Measurements from ENCODE around the gene ATP8A1. TPM values are rescaled to one million over a fixed set of nuclear protein-coding genes. Genes with fewer than 3 reads are reported as not detected.
A peak's percentile ranks its signal among the peaks of the same experiment; 100 is the strongest.
"Not testable (repeated sequence)": the region's sequence is repeated elsewhere in the genome, so short reads cannot be mapped to it uniquely, and the experiment has no call there.

Gene ATP8A1
- total and polyA plus RNA-seq, 12 donors, result 3.4 to 27.9 (median 17.5) TPM

GRCh38 chr4:42653626-42654560, 3.0 kb downstream of the ATP8A1 start:
- no peak for TF ChIP-seq CTCF (IDR thresholded peaks at IDR 0.05)
- H3K4me3 ChIP-seq, result no peak overlapping the region
- H3K4me1 ChIP-seq, result peaks cover 10 to 47% (median 34%) of the 10 kb centered on the region in 9 donors
- 79 to 81% methylated on average over 8 of the region's 8 CpGs for WGBS, 2 donors
- peaks cover 0 to 14% (median 0%) of the 10 kb centered on the region in 11 donors for H3K9me3 ChIP-seq
- H3K27ac ChIP-seq, result peak overlapping the region in 9 of 10 donors; percentile 23 to 96 (median 88)
- H3K27me3 ChIP-seq, result no peaks in the 10 kb centered on the region
- DNase-seq (no peak), ATAC-seq (no peak)
- intact Hi-C loops (cut with DNase I), result loop anchor here in 1 of 10 donors (2.0 to 5.0 kb wide), 2 partner anchors 25 to 47 kb away; no protein-coding TSS in a partner anchor
- no peaks in the 10 kb centered on the region for H3K36me3 ChIP-seq

GRCh38 chr4:42652529-42653231, 4.2 kb downstream of the ATP8A1 start:
- not testable (repeated sequence) for DNase-seq, H3K36me3 ChIP-seq, H3K4me3 ChIP-seq, ATAC-seq, H3K27me3 ChIP-seq
- WGBS, 2 donors, result 73 to 76% methylated on average over 10 of the region's 10 CpGs
- peak overlapping the region in 6 of 10 donors; percentile 12 to 96 (median 32) for H3K27ac ChIP-seq
- H3K4me1 ChIP-seq, result peaks cover 10 to 35% (median 23%) of the 10 kb centered on the region in 9 donors
- intact Hi-C loops (cut with DNase I), result loop anchor here in 1 of 10 donors (2.0 to 5.0 kb wide), 2 partner anchors 24 to 45 kb away; no protein-coding TSS in a partner anchor
- H3K9me3 ChIP-seq, result peaks cover 0 to 14% (median 0%) of the 10 kb centered on the region in 11 donors

GRCh38 chr4:42649870-42650269, 7.0 kb downstream of the ATP8A1 start:
- H3K4me3 ChIP-seq, result no peak overlapping the region
- ATAC-seq (no peak), DNase-seq (no peak)
- H3K4me1 ChIP-seq, result peaks cover 4 to 30% (median 18%) of the 10 kb centered on the region in 9 donors
- no peak for TF ChIP-seq CTCF (IDR thresholded peaks at IDR 0.05)
- intact Hi-C loops (cut with DNase I), result loop anchor here in 1 of 10 donors (5.0 kb wide), 1 partner anchor 43 kb away; no protein-coding TSS in a partner anchor
- 65 to 80% methylated on average over 4 of the region's 4 CpGs for WGBS, 2 donors
- peaks cover 0 to 14% (median 0%) of the 10 kb centered on the region in 11 donors for H3K9me3 ChIP-seq
- no peaks in the 10 kb centered on the region for H3K36me3 ChIP-seq
- no peaks in the 10 kb centered on the region for H3K27me3 ChIP-seq
- H3K27ac ChIP-seq, result no peak overlapping the region

GRCh38 chr4:42646999-42647541, 9.8 kb downstream of the ATP8A1 start:
- no peak overlapping the region for H3K27ac ChIP-seq
- H3K4me3 ChIP-seq, result no peak overlapping the region
- peaks cover 0 to 33% (median 16%) of the 10 kb centered on the region in 9 donors for H3K4me1 ChIP-seq
- DNase-seq (no peak), ATAC-seq (no peak)
- no peak for TF ChIP-seq CTCF (IDR thresholded peaks at IDR 0.05)
- intact Hi-C loops (cut with DNase I), result no loop called here
- 82 to 89% methylated on average over 2 of the region's 2 CpGs for WGBS, 2 donors
- peaks cover 0 to 9% (median 0%) of the 10 kb centered on the region in 11 donors for H3K9me3 ChIP-seq
- no peaks in the 10 kb centered on the region for H3K36me3 ChIP-seq
- no peaks in the 10 kb centered on the region for H3K27me3 ChIP-seq
